GM23248 (cell line): ENCODE measurements around the gene OR4F17.
"Not testable (repeated sequence)": the region's sequence is repeated elsewhere in the genome, so short reads cannot be mapped to it uniquely, and the experiment has no call there.

Source experiments
- EZH2 ChIP-seq: fragments of 200-600 bp; sonication (generic); IDR thresholded peaks from 2 replicates; pipeline ENCODE4 v1.6.1; 2018; ENCODE audit warnings: antibody characterized with exemption, mild to moderate bottlenecking; ENCODE audit not compliant: insufficient read depth, poor library complexity, severe bottlenecking
- EZH2phosphoT487 ChIP-seq: fragments of 200-600 bp; sonication (generic); IDR thresholded peaks from 2 replicates; pipeline ENCODE4 v1.6.1; 2018; ENCODE audit warnings: antibody characterized with exemption, moderate library complexity, mild to moderate bottlenecking, low read depth; ENCODE audit not compliant: insufficient read depth

DNA sequence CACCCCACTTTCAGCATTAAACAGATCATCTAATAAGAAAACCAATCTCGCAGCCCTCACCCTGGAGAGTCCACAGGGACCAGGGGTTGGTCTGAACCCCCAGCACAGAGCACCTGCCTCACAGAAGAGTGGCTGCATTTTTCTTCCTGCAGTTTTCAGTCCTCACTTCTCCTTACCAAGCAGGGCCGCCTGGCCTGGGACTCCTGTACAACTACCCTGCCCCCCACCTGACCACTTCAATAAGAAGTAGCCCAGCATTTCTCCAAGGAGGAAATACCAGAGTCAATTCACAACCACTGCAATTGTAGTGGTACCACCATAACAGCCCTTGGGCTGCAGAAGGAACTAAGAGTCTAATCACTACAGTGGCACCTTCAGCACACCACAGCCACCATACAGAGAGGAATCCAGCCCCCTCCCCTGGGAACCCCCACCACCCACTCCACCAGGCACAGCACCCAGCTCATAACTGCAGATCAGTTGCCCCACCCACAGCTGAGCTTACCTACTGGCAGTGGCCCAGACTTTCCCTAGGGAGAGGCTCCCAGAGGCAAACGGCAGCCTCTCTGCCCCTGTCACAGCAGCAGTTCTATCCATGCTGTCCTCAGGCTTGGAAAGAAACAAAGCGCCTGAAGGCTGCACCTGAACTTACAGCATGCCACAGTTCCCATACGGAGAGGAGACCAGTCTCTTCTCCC, 13.7 kb downstream of the OR4F17 start:
- TF ChIP-seq EZH2, EZH2phosphoT487: not testable (repeated sequence)
